Measurements from ENCODE around the gene RAMP3. TPM values are rescaled to one million over a fixed set of nuclear protein-coding genes. Genes with fewer than 3 reads are reported as not detected.
"Not testable (repeated sequence)": the region's sequence is repeated elsewhere in the genome, so short reads cannot be mapped to it uniquely, and the experiment has no call there.

The RAMP3 gene
- total RNA-seq, 1 donor from 2014 or later = 50.1 TPM

DNA sequence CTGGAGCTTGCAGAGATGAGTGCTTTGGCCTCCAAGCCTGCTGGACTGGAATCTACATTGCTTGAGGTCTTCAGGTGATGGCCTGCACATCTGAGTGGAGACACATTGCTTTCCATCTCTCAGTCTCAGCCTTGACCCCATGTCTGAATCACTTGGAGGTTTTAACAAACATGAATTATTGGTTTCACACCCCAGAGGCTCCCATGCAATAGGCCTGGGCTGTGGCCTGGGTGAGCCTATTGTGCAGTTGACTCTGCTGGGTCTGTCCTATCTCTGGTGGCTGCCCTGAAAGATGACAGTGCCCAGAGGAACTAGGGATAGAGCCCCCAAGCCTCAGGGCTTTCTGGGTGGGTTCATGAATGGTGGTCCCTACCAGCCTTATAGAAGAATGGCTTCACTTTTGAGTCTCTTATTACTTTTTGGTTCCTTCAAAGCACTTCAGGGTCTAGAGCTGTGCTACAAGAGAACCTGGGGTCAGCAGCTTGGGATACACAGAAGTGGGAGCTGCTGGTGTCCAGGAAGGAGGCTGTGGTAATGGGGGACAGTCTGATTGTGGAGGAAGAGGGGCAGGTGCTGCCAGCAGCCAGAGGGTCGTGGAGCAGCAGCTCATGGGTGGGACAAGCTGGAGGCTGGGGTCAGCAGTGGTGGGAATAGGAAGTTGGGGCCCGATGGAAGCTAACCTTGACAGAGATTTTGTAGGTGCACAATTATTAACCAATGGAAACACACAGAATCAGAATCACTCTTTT is 5.5 kb downstream of the RAMP3 start:
- H3K27ac ChIP-seq = no peak overlapping the region
- H3K4me3 ChIP-seq = no peak overlapping the region
- TF ChIP-seq POLR2A (IDR thresholded peaks at IDR 0.05) (no peak), POLR2AphosphoS5 (IDR thresholded peaks at IDR 0.05; ENCODE audit: insufficient read depth in 1 of 2, low read depth in 1 of 2) (no peak)
- TF ChIP-seq, protein P1, sequence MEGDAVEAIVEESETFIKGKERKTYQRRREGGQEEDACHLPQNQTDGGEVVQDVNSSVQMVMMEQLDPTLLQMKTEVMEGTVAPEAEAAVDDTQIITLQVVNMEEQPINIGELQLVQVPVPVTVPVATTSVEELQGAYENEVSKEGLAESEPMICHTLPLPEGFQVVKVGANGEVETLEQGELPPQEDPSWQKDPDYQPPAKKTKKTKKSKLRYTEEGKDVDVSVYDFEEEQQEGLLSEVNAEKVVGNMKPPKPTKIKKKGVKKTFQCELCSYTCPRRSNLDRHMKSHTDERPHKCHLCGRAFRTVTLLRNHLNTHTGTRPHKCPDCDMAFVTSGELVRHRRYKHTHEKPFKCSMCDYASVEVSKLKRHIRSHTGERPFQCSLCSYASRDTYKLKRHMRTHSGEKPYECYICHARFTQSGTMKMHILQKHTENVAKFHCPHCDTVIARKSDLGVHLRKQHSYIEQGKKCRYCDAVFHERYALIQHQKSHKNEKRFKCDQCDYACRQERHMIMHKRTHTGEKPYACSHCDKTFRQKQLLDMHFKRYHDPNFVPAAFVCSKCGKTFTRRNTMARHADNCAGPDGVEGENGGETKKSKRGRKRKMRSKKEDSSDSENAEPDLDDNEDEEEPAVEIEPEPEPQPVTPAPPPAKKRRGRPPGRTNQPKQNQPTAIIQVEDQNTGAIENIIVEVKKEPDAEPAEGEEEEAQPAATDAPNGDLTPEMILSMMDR (IDR thresholded peaks at IDR 0.05) = no peak
- peaks cover under 1% of the 10 kb centered on the region for H3K27me3 ChIP-seq
- intact Hi-C loops (cut with DNase I) = no loop called here
- H3K36me3 ChIP-seq = no peaks in the 10 kb centered on the region
- DNase-seq (ENCODE audit: extremely low spot score in 2 of 2) = no peak
- H3K4me1 ChIP-seq = no peaks in the 10 kb centered on the region
- H3K9me3 ChIP-seq = no peaks in the 10 kb centered on the region

DNA sequence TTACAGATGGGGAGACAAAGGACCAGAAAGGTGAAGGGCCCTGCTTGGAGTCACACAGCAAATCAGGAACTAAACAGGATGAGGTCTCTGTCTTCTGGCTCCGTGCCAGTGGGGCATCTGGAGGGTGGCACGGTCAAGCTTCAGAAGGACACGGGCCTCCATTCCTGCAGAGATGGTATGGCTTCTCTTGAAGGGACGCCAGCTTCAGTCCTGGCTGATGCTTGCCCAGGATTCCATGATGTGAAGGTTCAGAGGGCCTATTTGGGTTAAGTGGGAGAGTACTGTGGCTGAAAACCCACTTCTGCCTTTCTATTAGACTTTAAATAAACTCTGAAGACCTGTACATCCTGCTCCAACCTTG is 6.1 kb downstream of the RAMP3 start:
- Histone ChIP-seq H3K4me3 (no peak overlapping the region), H3K27me3 (no peaks in the 10 kb centered on the region), H3K4me1 (no peaks in the 10 kb centered on the region), H3K9me3 (no peaks in the 10 kb centered on the region), H3K27ac (no peak overlapping the region), H3K36me3 (no peaks in the 10 kb centered on the region)
- DNase-seq (ENCODE audit: extremely low spot score in 2 of 2) = no peak
- TF ChIP-seq, protein P1 (IDR thresholded peaks at IDR 0.05) = no peak
- TF ChIP-seq POLR2AphosphoS5 (IDR thresholded peaks at IDR 0.05; ENCODE audit: insufficient read depth in 1 of 2, low read depth in 1 of 2) (no peak), POLR2A (IDR thresholded peaks at IDR 0.05) (no peak)
- intact Hi-C loops (cut with DNase I) = no loop called here

DNA sequence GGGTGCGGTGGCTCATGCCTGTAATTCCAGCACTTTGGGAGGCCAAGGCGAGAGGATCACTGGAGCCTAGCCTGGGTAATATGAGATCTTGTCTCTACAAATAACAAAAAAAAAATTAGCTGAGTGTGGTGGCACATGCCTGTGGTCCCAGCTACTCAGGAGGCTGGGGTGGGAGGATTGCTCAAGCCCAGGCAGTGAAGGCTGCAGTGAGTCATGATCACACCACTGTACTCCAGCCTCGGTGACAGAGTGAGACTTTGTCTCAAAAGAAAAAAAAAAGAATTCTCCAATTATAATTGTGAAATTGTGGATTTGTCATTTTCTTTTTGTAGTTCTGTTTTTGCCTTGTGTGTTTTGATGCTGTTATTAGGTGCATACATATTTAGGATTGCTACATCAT is 6.7 kb downstream of the RAMP3 start:
- H3K4me1 ChIP-seq; H3K27ac ChIP-seq; DNase-seq (ENCODE audit: extremely low spot score in 2 of 2); H3K27me3 ChIP-seq; H3K36me3 ChIP-seq; H3K9me3 ChIP-seq; intact Hi-C loops (cut with DNase I); H3K4me3 ChIP-seq: not testable (repeated sequence)

DNA sequence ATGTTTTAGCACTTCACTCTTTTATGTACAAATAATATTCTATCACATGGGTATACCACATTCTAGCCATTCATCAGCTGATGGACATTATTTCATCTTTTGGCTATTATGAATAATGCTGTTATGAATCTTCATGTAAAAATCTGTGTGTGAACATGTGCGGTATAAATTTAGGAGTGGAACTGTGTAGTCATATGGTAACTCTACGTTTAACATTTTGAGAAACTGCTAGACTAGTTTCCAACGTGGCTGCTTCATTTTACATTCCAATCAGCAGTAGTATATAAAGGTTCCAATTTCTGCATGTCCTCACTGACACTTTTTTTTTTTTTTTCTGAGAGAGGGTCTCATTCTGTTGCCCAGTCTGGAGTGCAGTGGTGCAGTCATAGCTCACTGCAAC is 8.3 kb downstream of the RAMP3 start:
- H3K9me3 ChIP-seq = no peaks in the 10 kb centered on the region
- no peaks in the 10 kb centered on the region for H3K27me3 ChIP-seq
- no peaks in the 10 kb centered on the region for H3K4me1 ChIP-seq
- H3K27ac ChIP-seq = no peak overlapping the region
- H3K36me3 ChIP-seq = no peaks in the 10 kb centered on the region
- no peak for DNase-seq (ENCODE audit: extremely low spot score in 2 of 2)
- intact Hi-C loops (cut with DNase I) = no loop called here
- TF ChIP-seq POLR2A (IDR thresholded peaks at IDR 0.05) = no peak
- no peak for TF ChIP-seq POLR2AphosphoS5 (IDR thresholded peaks at IDR 0.05; ENCODE audit: insufficient read depth in 1 of 2, low read depth in 1 of 2)
- H3K4me3 ChIP-seq = no peak overlapping the region

DNA sequence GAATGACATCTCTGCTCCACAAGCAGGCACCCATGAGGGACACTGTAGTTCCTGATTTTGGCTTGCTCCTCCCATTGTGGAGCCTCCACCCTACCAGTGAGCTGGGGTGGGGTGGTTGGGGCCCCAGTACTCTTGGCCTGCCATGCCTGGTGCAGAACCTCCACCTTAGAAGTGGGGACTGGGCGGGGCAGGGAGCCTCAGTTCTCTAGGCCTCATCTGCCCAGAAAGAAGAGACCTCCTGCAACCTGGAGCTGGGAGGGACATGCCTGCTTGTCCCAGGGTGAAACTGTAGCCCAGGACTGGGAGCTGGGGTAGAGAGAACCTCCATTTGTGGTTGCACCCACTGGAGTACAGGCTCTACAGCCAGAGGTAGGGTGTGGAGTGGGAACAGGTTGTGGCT is 14.4 kb downstream of the RAMP3 start:
- Histone ChIP-seq H3K27ac (no peak overlapping the region), H3K9me3 (no peaks in the 10 kb centered on the region), H3K4me3 (no peak overlapping the region), H3K4me1 (no peaks in the 10 kb centered on the region), H3K36me3 (no peaks in the 10 kb centered on the region), H3K27me3 (no peaks in the 10 kb centered on the region)
- intact Hi-C loops (cut with DNase I) = no loop called here
- no peak for DNase-seq (ENCODE audit: extremely low spot score in 2 of 2)
- no peak for TF ChIP-seq POLR2AphosphoS5 (IDR thresholded peaks at IDR 0.05; ENCODE audit: insufficient read depth in 1 of 2, low read depth in 1 of 2)

DNA sequence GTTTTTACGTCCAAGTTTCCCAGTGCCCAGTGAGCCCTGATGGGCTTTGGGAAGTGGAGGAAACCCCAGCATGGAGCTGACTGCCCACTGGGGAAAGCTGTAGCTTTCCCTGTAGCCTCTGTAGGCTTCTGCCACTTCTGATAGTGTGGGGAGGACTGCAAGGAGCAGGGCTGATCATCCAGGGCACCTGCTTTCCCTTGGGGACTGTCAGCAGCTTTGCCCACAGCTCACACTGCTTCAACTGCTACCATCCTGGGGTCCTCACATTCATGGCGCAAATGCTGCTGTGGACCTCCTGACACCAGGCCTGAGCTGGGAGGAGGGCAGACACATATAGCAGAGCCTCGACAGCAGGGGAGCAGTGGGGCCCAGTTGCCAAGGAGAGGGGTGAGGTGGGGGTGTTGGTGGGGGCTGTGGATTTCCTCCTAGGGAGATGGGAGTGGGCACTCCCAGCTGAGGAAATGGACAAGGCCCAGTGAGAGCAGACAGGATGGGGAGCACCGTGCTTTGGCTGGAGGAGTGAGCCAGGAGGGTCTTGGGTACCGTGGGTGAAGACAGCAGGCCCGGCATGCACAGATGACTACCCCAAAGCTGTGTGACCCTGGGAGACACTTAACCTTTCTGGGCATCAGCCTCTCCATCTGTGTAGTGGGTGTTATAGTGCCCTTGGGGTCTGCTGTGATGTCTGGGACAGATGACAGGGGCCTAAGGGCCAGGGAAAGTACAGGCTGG is 16.2 kb downstream of the RAMP3 start:
- Histone ChIP-seq H3K36me3 (no peaks in the 10 kb centered on the region), H3K27ac (no peak overlapping the region), H3K27me3 (no peaks in the 10 kb centered on the region), H3K4me3 (no peak overlapping the region), H3K9me3 (no peaks in the 10 kb centered on the region), H3K4me1 (no peaks in the 10 kb centered on the region)
- no peak for DNase-seq (ENCODE audit: extremely low spot score in 2 of 2)
- TF ChIP-seq, protein P1 (IDR thresholded peaks at IDR 0.05) = no peak
- TF ChIP-seq POLR2AphosphoS5 (IDR thresholded peaks at IDR 0.05; ENCODE audit: insufficient read depth in 1 of 2, low read depth in 1 of 2) (no peak), POLR2A (IDR thresholded peaks at IDR 0.05) (no peak)
- intact Hi-C loops (cut with DNase I) = no loop called here

Data from vagina (tissue), 2 donors.